ENCODE data around the gene MLLT3.

Gene MLLT3

DNA sequence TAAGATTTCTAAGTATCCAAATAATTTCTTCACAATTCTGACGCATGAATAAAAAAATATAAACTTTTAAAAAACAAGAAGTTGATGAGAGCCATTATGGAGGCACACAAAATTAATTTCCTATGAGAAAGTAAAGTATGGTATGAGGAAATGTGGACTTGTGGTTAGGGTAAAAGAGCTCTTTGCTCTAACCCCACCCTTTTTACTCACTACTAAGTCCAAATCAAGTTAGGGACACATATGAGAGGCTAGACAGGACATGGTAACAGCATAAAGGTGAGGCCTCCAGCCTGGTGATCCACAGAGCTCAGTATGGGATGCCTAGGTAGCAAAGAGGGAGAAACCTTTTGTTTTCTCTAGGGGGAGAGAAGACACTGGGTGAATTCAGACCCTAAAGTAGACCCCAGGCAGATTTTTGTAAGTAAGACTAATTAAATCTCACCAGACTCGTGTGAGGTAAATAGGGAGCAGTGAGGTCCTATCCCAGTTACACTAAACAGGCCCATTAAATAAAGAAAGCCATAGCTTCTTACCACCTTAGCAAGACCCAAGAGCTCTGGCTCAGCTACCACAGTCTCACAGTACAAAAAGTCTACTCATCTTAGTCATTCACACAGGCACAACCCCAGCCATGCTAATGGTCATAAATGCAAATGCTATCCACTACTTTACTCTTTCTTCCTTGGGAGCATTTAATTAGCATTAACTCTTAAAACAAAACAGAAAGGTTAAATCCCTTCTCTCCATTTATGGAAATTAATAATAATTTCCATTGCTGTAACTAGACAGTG is 42.6 kb downstream of the MLLT3 start:
- TF ChIP-seq, protein P1, sequence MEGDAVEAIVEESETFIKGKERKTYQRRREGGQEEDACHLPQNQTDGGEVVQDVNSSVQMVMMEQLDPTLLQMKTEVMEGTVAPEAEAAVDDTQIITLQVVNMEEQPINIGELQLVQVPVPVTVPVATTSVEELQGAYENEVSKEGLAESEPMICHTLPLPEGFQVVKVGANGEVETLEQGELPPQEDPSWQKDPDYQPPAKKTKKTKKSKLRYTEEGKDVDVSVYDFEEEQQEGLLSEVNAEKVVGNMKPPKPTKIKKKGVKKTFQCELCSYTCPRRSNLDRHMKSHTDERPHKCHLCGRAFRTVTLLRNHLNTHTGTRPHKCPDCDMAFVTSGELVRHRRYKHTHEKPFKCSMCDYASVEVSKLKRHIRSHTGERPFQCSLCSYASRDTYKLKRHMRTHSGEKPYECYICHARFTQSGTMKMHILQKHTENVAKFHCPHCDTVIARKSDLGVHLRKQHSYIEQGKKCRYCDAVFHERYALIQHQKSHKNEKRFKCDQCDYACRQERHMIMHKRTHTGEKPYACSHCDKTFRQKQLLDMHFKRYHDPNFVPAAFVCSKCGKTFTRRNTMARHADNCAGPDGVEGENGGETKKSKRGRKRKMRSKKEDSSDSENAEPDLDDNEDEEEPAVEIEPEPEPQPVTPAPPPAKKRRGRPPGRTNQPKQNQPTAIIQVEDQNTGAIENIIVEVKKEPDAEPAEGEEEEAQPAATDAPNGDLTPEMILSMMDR (IDR thresholded peaks at IDR 0.05; ENCODE audit: extremely low read depth, missing control alignments): no peak
- no peak for DNase-seq (ENCODE audit: low spot score)

DNA sequence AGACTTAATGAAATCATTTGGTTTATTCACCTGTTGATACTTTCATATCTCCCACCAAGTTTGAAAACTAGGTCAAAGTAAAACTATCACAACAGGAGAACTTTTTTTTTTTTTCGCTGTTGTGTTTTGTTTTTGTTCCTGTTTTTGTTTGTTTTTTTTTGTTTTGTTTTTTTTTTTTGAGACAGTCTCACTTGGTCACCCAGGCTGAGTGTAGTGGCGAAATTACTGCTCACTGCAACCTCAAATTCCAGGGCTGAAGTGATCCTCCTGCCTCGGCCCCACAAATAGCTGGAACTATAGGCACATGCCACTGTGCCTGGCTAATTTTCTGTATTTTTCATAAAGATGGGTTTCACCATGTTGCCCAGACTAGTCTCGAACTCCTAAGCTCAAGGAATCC is 49.3 kb downstream of the MLLT3 start:
- TF ChIP-seq, protein P1 (IDR thresholded peaks at IDR 0.05; ENCODE audit: extremely low read depth, missing control alignments): no peak
- DNase-seq (ENCODE audit: low spot score): no peak

DNA sequence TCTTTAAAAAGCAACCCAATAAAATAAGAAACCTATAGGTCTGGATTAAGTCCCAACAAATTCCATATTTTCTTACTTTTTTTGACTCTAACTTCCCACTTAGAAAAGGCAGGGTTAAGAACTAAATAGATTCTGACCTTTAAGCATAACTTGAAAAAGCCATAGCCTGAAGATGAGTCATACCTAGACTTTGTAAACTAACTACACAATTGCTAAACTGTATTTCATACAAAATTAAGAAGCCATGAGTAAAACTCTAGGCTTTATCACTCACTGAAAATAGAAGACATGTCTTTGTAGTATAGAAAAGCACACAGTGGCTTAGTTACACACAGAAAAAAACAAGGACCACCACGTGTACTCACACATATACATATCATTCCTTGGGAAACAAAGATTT is 51.5 kb downstream of the MLLT3 start:
- peak; percentile 25 for DNase-seq (ENCODE audit: low spot score)
- TF ChIP-seq, protein P1 (IDR thresholded peaks at IDR 0.05; ENCODE audit: extremely low read depth, missing control alignments): no peak

DNA sequence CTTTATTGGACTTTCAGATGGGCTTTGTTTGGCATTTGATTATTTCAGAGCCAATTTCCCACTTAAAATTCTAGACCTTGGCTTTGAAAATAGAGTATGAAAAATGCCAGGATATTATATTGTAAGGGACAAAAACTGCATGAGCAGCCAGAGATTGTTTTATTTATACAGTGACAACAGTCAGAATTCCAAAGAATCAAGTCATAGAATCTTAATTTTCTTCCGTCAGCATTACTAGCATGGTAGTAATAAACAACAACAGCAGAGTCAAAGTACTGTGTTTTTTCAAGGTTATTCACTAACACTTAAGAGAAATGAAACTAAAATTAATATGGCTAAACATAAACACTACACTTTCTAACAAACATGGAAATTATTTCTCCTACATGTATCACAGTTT is 52.2 kb downstream of the MLLT3 start:
- no peak for DNase-seq (ENCODE audit: low spot score)
- TF ChIP-seq, protein P1 (IDR thresholded peaks at IDR 0.05; ENCODE audit: extremely low read depth, missing control alignments): no peak

DNA sequence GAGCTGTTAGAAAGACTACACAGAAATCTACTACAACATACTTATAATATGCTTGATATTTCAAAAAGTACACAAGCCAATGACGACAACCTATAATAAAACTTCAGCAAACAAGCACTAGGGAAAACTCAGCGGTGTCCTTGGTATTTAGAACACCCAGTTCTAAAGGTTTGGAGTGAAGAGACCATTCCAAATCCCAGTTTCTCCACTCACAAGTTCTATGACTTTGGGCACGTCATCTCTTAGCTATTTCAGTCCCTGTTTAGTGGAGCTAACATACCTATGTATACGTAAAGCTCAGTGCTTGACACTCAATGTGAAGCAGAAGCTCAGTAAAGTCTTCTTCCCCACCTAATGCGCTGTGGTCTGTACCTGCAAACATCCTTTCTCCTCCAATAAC is 52.8 kb downstream of the MLLT3 start:
- TF ChIP-seq, protein P1 (IDR thresholded peaks at IDR 0.05; ENCODE audit: extremely low read depth, missing control alignments): no peak

DNA sequence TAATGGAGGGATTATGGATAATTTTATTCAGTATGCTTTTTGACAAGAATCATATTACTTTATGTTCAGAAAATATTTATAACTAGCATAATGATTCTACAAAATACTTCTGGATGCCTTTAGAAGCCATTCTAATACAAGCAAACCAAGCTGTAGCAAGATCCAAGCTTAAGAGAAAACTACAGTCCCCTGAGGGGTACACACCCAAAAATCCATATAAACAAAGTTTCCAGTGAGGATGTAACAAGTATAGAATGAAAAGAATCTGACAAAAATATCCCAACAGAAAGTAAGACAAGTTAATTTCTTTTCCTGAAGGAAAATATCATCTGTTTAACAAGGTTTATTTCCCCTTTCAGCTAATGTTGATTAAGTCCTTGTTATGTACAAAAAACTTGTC is 53.9 kb downstream of the MLLT3 start:
- TF ChIP-seq, protein P1 (IDR thresholded peaks at IDR 0.05; ENCODE audit: extremely low read depth, missing control alignments): no peak
- no peak for DNase-seq (ENCODE audit: low spot score)

More for the DNA sequence above, 52.8 kb downstream of the MLLT3 start:
- no peak for DNase-seq (ENCODE audit: low spot score)

DNA sequence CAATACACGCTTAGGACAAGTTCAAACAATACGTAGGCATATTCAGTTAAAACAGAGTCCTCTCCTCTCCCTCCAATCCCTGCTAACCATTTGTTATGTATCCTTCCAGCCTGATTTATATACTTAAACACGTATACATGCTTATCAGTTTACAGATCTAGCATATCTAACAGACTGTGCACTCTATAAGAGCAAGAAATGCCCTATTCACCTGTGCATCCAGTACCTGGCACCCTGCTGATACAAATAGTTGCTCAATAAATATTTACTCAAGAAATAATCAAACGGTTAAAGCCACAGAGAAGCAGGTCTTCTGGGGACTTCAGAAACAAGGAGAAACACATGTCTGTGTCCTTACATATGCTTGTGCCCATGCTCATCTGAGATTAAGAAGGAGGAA is 55.9 kb downstream of the MLLT3 start:
- no peak for DNase-seq (ENCODE audit: low spot score)
- TF ChIP-seq, protein P1 (IDR thresholded peaks at IDR 0.05; ENCODE audit: extremely low read depth, missing control alignments): no peak

All from GM20000 (cell line).